Stimulated activated CD4-positive, alpha-beta T cell treated with anti-CD3 and anti-CD28 coated beads, Interleukin-4, amount 100 ng/mL, for 4 hours (primary cell): Measurements from ENCODE around the gene DAND5.

ENCODE experiments used
- DNase-seq, 2 experiments: peaks; one replicate each; pipeline ENCODE4 v3.0.0-alpha.2; 2020

The DAND5 gene

DNA sequence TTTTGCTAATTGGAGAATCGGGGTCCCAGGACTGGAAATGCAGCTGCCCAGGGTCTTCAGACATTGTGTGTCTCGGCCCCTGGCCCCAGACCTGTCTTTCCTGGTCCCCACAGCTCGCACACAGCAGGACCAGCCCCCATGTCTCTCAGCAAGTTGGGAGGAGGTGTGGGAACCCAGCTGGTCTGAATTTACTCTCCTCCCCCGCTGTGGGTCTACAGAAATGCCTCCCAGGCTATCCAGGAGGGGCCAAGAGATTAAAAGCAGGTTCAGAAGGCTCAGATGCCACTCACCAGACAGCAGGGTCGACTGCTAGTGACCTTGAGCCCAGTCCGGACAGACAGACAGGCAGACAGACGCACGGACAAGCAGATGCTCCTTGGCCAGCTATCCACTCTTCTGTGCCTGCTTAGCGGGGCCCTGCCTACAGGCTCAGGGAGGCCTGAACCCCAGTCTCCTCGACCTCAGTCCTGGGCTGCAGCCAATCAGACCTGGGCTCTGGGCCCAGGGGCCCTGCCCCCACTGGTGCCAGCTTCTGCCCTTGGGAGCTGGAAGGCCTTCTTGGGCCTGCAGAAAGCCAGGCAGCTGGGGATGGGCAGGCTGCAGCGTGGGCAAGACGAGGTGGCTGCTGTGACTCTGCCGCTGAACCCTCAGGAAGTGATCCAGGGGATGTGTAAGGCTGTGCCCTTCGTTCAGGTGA is at the start of gene DAND5:
Gene DAND5, plus strand, starts transcription at position 285 of the 697 bp plus-strand sequence. Its CDS starts 85 bp downstream, at position 370.
- DNase-seq = no peak

DNA sequence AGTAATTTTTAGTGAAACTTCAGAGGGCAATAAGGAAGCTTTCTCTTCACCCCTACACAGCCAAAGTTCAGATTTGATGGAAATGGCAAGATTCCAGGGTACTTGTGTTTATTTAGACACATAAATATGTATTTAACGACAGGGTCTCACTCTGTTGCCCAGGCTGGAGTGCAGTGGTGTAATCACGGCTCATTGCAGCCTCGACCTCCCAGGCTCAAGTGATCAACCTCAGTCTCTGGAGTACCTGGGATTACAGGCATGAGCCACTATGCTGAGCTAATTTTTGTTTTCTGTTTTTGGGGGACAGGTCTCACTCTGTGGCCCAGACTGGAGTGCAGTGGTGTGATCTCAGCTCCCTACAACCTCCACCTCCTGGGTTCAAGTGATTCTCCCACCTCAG is 48.3 kb upstream of the DAND5 start:
- DNase-seq = no peak

GRCh38 chr19:12922959-12923358 is 46.4 kb upstream of the DAND5 start:
- no peak for DNase-seq

- no peak for DNase-seq
These were observed 44.6 kb upstream of the DAND5 start for GRCh38 chr19:12924621-12925310.

GRCh38 chr19:12930002-12930645 is 39.3 kb upstream of the DAND5 start:
- DNase-seq = no peak

GRCh38 chr19:12932392-12933286 is 36.7 kb upstream of the DAND5 start:
- no peak for DNase-seq

DNA sequence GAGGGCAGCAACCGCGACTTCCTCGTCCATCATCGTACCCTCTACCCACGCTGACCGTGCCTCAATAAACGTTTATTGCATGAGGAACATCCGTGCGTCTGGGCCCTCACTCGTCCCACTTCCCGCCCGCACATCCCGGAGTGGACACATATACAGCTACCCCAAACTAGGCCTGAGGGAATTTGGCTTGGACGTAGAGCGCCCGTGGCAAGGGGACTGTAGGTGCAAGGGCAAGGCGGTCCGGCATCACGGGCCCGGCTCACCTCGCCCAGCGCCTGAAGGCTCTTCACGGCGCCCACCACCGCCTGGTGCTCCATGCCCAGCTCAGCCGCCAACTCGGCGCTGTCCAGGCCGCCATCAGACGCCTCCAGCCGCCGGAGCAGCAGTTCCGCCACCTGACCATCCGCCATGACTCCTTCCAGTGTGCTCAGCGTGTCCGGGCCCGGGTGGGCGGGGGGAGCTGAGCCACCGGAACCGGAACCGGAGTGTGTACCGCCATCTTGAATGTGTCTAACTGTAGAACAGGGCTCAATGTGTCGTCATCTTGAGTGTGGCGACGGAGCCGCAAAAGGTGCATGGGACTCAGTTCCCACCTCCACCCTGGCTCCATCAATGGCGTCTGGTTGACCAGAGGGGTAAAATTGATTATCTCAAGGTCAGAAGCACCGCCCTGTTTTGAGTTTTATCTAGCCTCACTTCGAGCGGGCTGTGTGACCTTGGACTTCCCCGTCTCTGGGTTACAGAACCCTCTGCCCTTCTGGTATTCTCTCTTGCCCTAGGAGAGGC is 35.9 kb upstream of the DAND5 start, which contains the start of gene FARSA:
Gene FARSA, minus strand, starts transcription at position 425 of the 786 bp plus-strand sequence. Its CDS starts 15 bp downstream, at position 410.
- DNase-seq = peak; percentile 87

- DNase-seq = no peak
These were observed 34.3 kb upstream of the DAND5 start for GRCh38 chr19:12935071-12935470.

DNA sequence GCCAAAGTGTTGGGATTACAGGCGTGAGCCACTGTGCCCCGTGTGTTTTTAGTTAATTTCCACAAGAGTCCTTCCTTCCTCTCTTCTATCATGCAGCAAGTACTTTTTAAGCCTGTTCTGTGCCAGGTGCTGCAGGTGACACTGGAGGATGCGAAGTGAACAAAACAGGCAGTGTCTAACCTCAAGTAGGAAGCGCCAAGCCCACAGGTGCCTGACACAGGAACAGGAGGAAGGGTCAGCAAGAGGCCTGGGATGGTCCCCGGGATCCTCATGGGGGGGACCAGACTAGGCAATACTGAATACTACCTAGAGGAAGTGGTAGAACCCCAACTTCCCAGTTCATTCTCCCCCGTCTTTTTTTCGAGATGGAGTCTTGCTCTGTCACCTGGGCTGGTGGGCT is 32.8 kb upstream of the DAND5 start:
- DNase-seq = no peak

DNA sequence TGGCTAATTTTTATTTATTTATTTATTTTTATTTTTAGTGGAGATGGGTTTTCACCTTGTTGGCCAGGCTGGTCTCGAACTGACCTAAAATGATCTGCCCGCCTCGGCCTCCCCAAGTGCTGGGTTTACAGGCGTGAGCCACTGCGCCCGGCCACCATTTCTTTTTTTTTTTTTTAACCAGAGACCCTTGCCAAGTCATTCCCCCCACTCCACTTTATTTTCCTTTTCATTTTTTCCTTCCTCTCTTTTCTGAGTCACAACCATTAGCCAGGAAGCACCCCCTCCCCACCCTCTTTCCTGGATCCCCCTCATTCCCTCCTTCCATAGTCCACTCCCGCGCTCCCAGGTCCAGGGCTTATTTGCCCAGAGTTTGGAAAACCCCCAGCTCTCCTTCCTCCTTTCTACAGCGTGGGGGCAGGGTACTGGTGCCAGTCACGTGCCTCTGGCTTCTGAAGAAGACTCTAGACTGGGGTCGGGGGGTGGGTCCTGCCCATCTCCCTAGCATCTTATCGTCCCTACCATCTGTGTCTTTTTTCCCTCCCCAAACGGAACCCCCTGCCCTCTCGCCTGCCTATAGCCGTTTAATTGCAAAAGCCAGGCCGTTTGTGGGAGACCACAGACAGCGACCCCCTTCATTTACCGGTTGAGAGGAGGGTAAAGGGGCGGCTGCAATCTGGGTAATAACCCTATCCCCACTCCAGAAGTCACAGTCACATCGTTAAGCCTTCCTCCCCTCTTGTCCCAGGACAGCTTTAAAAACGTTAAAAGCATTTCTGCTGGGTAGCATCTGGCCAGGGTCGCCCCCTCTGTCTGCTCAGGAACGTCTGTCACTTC is 32.1 kb upstream of the DAND5 start:
- no peak for DNase-seq

DNA sequence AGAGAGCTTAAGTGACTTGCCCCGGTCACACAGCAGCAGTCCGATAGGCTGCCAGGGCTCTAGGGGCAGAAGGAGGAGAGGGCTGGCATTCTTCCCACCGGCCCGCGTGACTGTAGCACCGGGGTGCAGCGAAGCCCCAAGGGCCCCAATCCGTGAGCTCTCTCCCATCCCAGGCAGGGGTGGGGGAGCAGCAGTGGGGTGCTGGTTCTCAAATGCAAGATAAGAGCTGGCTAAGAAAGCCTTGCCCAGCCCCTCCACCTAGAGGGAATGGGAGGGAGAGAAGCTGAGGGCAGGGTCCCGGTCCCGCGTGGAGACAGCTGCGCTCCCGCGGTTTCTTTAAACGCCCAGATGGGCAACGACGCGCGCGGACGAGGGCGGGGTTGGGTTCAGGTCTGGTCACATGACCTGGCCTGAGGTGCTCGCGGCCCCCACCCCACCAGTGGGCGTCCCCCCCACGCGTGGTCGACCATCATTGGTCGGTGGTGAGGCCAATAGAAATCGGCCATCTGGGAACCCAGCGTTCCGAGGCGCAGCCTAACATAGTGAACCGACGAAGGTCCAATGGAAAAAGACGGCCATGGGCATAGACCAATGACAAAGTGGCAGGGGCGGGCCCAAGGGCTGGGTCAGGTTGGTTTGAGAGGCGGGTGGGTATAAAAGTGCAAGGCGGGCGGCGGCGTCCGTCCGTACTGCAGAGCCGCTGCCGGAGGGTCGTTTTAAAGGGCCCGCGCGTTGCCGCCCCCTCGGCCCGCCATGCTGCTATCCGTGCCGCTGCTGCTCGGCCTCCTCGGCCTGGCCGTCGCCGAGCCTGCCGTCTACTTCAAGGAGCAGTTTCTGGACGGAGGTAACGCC is 31.2 kb upstream of the DAND5 start, which contains the start of gene CALR:
Gene CALR, plus strand, starts transcription at position 683 of the 852 bp plus-strand sequence. Its CDS starts 71 bp downstream, at position 754.
- peak; percentile 97 to 99 for DNase-seq

- DNase-seq = peak; percentile 40 to 42
These were observed 30.4 kb upstream of the DAND5 start for GRCh38 chr19:12938779-12939601.

DNA sequence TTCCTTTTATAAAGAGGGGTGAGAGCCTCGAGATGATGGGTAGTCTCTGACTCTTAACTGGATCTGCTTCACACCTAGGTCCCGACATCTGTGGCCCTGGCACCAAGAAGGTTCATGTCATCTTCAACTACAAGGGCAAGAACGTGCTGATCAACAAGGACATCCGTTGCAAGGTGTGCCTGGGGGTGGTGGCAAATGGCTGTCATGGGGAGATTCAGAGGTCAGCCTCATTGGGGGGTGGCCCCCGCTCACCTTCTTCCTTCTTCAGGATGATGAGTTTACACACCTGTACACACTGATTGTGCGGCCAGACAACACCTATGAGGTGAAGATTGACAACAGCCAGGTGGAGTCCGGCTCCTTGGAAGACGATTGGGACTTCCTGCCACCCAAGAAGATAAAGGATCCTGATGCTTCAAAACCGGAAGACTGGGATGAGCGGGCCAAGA is 29.4 kb upstream of the DAND5 start:
- no peak for DNase-seq

- DNase-seq = no peak
These were observed 28.5 kb upstream of the DAND5 start for GRCh38 chr19:12940897-12941296.

GRCh38 chr19:12943437-12944044 is 25.8 kb upstream of the DAND5 start:
- DNase-seq = no peak

DNA sequence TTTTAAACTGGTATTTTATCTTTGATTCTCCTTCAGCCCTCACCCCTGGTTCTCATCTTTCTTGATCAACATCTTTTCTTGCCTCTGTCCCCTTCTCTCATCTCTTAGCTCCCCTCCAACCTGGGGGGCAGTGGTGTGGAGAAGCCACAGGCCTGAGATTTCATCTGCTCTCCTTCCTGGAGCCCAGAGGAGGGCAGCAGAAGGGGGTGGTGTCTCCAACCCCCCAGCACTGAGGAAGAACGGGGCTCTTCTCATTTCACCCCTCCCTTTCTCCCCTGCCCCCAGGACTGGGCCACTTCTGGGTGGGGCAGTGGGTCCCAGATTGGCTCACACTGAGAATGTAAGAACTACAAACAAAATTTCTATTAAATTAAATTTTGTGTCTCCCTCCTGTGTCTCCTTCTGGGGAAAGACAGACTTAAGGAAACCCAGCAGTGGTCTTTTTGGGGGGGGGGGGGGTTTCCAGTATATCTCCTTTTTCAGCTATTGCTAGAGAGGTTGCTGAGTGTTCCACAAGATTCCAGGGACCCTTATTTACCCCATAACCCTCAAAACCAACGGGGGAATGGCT is 25.2 kb upstream of the DAND5 start:
- DNase-seq = no peak

DNA sequence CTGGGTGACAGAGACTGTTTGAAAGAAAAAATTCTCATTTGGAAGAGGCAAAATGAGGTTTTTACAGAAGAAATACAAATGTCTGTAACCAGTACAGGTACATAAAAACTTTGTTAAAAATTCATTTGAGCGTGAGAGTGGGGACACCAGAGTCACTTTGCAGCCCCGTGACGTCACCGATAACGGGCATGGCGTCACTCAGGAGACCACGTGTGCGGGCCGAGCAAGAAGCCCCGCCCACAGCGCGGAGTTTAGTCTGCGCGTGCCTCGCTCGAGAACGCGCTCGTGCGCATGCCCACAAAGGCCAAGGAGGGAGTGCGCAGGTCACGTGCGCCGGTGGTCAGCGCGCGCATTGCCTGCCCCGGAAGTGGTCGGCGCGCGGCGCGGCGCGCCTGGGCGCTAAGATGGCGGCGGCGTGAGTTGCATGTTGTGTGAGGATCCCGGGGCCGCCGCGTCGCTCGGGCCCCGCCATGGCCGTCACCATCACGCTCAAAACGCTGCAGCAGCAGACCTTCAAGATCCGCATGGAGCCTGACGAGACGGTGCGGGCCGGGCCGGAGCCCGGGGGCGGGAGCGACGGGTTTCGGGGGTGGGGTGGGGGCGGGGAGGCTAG is 23.8 kb upstream of the DAND5 start, which contains the start of gene RAD23A:
Gene RAD23A, plus strand, starts transcription at position 384 of the 613 bp plus-strand sequence. Its CDS starts 87 bp downstream, at position 471.
- peak; percentile 97 to 99 for DNase-seq
